KOPT-K1 (cell line): ENCODE measurements around the gene CPNE5.

ENCODE experiments used
- H3K27ac ChIP-seq: fragments of 200-600 bp; sonication (generic); 2 replicates; pipeline ENCODE4 v1.5.1; 2016; ENCODE audit warnings: antibody characterized with exemption, mild to moderate bottlenecking, low read depth, low read length; ENCODE audit not compliant: poor library complexity, severe bottlenecking
- H3K36me3 ChIP-seq: fragments of 200-600 bp; sonication (generic); 2 replicates; pipeline ENCODE4 v1.5.1; 2017; ENCODE audit warnings: antibody characterized with exemption, mild to moderate bottlenecking, low read length, moderate library complexity; ENCODE audit not compliant: insufficient read depth
- H3K9me3 ChIP-seq: fragments of 200-600 bp; sonication (generic); 2 replicates; pipeline ENCODE4 v1.5.1; 2017; ENCODE audit warnings: antibody characterized with exemption, low read length, mild to moderate bottlenecking; ENCODE audit not compliant: insufficient read depth, poor library complexity, severe bottlenecking

CPNE5 gene

DNA sequence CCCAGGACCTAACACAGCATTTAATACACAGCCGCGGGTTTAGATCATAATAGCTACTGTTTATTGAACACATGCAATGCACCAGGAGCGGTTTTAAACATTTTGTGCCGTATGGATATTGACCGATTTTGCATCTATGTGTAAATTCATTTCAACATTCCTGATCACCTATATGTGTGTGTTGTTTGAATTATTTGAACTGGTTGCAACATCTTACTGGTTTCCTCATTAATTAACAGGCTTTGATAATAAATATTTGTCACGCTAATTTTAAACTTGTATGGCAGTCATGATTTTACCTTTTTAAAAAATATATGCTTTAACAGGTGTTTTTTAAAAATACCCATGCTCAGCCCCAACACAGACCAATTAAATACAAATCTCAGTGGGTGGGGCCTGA, 35.8 kb downstream of the CPNE5 start:
- Histone ChIP-seq H3K36me3 (no peaks in the 10 kb centered on the region), H3K27ac (no peak overlapping the region), H3K9me3 (no peaks in the 10 kb centered on the region)

DNA sequence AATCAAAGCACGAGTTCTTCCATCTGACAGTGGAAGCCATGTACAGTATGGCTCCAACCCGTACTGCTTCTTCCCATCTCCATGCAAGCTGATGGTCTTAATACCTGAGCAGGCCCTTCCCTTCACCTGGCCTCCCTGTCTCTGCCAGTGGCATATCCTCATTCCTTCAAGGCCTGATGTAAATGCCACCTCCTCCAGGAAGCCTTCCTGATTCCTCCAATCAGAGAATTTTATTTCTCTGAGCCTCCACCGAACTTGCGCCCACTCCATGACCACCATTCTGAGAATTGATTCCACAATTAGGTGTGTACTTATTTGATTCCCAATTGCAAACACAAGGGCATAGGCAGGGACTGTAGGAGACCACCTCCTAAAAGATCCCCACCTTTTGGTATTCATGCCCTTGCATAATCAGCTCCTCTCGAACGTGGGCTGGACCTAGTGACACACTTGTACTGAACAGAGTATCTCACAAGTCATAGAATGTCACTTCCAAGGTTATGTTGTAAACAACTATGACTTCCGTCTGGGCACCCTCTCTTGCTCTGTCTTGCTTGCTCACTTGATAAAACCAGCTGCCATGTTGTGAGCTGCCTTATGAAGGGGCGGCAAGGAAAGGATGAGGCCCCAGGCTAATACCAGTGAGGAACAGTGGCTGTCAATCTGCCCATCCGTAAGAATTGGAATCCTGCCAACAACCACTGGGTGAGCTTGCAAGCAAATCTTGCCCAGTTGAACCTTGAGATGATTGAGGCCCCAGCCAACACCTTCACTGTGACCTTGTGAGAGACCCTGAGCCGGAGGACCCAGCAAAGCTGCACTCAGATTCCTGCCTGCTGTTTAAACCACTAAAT, 38.8 kb downstream of the CPNE5 start:
- no peaks in the 10 kb centered on the region for H3K36me3 ChIP-seq
- no peak overlapping the region for H3K27ac ChIP-seq
- H3K9me3 ChIP-seq, result no peaks in the 10 kb centered on the region

DNA sequence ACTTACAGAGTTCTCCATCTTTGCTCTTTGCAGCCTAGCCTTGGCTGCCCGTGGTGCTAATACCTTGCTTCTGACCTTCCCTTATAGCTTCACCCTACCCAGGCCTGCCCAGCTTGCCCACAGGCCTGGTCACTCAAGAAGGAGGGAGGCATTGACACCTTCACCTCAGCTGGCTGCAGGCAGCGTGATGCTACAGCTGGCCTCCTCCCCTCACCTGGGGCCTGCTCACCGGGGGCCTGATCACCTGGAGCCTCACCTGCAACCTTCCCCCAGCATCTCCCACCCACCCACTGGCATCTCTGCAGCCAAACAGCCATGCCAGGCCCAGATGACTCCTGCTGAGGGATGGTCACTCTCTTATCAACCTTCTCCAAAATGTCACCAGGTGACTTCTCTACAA, 40.4 kb downstream of the CPNE5 start:
- Histone ChIP-seq H3K9me3 (no peaks in the 10 kb centered on the region), H3K27ac (no peak overlapping the region), H3K36me3 (no peaks in the 10 kb centered on the region)

DNA sequence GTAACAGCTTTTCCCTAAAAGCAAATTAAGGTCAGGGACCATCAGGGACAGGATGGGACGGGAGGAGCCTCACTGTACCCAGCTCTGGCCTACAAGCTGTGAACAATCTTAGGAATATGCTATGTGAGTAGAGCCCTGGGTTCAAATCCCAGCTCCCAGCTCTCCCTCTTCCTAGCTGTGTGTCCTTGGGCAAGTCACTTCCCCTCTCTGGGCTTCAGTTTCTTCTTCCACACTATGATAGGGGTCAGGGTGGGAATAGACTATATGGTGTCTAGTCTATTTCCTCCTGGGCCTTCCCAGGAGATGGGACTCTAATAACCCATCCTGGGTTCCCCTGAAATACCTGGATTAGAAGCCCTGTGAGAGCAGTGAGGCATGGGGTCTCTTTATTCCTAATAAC, 41.6 kb downstream of the CPNE5 start:
- Histone ChIP-seq H3K9me3 (no peaks in the 10 kb centered on the region), H3K36me3 (no peaks in the 10 kb centered on the region), H3K27ac (no peak overlapping the region)

DNA sequence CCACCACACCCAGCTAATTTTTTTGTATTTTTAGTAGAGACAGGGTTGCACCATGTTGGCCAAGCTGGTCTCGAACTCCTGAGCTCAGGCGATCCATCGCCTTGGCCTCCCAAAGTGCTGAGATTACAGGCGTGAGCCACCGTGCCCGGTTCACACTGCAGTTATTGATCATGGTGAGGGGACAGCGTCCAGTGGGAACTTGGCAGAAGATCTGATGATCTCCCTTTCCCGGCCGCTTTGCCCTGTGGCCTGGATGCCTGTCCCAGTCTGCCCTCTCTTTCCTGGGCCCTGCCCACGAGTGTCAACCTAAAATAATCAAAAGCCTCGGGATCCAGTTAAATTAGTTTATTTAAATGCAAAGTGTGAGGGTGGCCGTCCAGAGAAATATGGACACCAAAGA, 42.2 kb downstream of the CPNE5 start:
- no peaks in the 10 kb centered on the region for H3K36me3 ChIP-seq
- no peak overlapping the region for H3K27ac ChIP-seq
- no peaks in the 10 kb centered on the region for H3K9me3 ChIP-seq

DNA sequence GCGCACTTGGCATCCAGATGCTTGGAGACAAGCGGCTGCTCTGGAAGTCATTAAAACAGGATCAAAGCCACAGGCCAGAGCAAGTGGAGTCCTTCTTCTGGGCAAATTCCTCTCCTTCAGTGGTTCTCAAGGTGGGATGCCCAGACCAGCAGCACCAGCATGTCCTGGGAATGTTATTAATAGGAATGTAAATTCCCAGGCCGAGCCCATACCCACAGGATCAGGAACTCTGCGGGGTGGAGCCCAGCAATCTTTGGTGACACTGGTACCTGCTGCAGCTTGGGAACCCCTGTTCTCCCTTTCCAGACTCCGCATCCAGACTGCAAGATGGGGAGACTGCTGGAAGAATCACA, 44.6 kb downstream of the CPNE5 start:
- H3K9me3 ChIP-seq, result no peaks in the 10 kb centered on the region
- H3K36me3 ChIP-seq, result no peaks in the 10 kb centered on the region
- no peak overlapping the region for H3K27ac ChIP-seq

DNA sequence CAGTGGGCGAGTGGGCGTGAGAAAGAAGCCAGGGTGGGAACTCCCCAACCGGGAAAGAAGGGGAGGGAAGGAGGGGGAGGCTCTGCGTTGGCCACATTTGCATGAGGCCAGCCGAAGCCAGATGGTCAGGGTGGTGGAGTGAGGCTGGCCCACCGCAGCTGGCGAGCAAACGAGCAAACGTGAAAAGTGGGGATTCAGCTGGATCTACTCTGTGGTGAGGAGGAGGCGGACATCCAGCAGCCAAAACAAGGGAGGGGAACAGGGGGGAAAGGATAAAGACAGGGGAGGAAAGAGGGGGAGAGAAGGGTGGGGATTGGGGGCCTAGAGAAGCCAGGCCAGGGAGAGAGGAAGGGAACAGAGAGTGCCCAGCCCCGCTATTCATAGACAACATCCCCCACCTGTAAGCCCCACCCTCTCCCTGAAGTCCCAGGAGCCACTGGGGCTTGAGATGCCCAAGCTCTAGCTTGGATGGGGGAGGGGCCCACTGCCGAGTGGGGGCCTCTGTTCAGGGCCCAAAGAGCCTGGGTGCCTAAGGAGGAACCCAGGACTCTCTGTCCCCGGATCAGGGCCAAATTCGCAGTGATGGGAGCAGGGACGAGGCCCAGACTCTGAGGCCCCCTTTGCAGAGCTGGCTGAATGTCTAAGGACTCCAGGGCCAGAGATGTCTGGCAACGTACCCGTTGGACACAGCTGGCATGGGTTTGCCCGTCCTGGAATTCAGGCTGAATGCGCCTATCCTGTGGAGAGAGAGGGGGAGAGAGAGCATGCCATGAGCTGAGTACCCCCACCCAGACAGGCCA, 45.1 kb downstream of the CPNE5 start:
- Histone ChIP-seq H3K27ac (no peak overlapping the region), H3K9me3 (no peaks in the 10 kb centered on the region), H3K36me3 (no peaks in the 10 kb centered on the region)

DNA sequence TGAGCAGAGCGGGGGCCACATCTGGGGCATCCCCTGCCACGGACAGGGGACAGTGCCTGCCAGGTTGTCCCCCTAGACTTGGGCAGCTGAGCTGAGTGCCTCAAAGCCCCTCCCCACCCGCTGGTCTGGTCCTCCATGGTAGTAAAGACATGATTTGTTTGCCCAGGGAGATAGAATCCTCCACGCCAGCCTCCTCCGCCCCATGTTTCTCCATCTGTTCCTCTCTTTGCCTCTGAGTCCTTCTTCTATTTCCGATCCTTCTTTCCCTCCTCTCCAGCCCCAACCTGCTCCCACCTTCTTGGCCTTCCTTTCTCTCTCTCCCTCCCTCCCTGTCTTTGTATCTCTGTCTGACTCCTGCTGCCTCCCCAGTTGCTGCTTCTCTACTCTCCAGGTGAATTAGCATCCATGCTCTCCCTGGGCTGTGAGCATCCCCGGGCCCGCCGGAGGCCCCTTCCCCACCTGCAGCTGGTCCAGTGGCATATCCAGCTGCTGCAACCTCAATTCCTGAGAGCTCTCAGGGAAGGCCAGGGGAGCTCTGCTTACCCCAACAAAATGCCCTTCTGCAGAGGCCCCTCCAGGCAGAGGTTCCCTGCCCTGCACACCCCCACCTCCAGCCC, 45.8 kb downstream of the CPNE5 start:
- H3K36me3 ChIP-seq, result no peaks in the 10 kb centered on the region
- H3K27ac ChIP-seq, result no peak overlapping the region
- no peaks in the 10 kb centered on the region for H3K9me3 ChIP-seq

DNA sequence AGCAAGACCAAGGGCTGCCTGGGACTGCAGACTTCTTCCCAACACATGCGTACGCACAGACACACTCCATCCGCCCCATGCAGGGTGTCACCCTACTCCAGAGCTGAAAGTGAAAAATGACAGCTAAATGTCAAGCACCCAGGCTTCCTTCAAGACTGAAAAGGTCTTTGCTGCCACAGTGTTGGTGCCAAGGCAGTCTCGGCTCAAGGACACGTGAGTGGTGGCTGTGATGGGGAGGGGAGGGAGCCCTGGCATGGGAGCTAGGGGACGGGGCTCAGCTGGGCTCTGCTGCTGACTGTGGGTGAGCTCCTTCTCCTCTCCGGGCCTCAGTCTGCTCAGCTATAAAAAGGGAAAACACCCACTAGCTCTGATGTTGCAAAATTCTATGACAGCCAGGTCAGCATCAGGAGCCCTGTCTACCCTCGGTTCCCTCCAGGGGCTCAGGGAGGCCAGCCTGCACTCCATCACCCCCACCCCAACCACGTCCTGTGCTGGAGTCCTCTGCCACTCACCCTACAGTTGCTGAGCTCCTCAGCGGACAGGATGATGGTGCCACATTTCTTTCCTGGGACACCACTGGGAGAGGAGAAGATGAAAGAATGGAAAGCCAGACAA, 47.6 kb downstream of the CPNE5 start:
- no peaks in the 10 kb centered on the region for H3K36me3 ChIP-seq
- H3K9me3 ChIP-seq, result no peaks in the 10 kb centered on the region
- H3K27ac ChIP-seq, result no peak overlapping the region

DNA sequence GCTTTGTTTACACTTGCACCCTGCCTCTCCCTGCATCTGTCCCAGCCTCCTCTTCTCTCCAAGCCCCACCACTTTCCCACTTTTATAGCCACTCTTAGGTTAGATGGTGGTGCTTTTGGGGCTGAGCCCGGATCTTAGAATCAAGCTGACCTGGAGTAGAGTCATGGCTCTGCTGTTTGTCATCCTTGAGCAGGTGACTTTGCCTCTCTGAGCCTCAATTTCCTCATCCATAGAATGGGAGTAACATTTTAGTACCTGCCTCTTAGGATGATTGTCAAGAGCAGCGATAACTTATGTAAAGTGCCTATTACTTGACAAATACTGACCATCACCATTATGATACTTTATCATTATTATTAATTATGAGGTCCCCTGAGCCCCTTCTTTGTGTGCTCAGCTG, 48.2 kb downstream of the CPNE5 start:
- Histone ChIP-seq H3K36me3 (no peaks in the 10 kb centered on the region), H3K27ac (no peak overlapping the region), H3K9me3 (no peaks in the 10 kb centered on the region)

DNA sequence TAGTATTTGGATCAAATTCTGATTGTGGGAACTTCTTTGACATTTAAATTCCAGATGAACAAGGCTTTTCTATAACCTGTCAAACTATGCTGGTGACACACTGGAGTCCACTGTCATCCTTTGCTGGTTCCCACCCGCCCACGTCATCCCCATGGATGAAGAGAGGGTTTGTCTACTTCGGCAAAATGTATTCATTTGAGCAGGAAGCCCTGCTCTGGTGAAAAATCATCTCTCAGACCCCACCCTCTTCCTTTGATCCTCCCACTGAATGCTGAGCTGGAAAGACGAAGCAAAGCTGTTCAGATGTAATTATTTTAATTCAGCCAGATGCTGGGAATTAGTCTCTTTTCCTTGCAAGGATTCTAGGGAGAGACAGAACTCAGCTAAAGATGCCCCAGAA, 50.5 kb downstream of the CPNE5 start:
- Histone ChIP-seq H3K36me3 (no peaks in the 10 kb centered on the region), H3K27ac (no peak overlapping the region), H3K9me3 (no peaks in the 10 kb centered on the region)

DNA sequence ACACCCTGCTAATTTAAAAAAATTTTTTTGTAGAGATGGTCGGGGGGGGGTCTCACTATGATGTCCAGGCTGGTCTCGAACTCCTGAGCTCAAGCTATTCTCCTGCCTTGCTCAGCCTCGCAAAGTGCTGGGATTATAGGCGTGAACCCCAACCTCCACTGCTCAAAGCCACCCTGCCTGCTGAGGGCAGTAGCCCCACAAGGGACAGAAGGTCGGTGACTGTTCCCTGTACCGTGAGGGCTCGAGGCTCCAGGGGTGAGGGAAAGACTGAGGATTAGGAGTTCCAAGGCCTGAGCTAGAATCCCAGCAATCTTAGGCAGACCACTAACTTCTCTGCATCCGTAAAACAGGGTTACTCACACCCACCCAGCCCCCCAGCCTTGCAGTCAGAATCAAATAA, 51.1 kb downstream of the CPNE5 start:
- Histone ChIP-seq H3K9me3 (no peaks in the 10 kb centered on the region), H3K27ac (no peak overlapping the region), H3K36me3 (no peaks in the 10 kb centered on the region)

DNA sequence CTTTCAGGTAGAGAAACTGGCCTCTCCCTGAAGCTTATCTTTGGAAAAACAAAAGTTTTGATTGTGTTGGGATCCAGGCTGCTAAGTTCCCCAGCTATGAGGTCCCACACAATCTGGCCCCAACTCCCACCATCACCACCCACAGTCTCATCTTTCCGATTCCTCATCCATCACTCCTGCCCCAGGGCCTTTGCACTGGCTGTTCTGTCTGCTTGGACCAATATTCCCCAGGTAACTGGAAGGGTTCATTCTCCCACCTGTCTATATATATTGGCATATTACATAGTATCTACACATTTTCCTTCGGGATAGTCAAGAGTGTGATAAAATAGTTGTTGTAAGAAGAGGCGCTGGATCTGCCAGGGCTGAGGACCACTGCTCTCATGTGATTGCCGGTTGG, 52.0 kb downstream of the CPNE5 start:
- no peaks in the 10 kb centered on the region for H3K9me3 ChIP-seq
- H3K27ac ChIP-seq, result no peak overlapping the region
- H3K36me3 ChIP-seq, result no peaks in the 10 kb centered on the region

DNA sequence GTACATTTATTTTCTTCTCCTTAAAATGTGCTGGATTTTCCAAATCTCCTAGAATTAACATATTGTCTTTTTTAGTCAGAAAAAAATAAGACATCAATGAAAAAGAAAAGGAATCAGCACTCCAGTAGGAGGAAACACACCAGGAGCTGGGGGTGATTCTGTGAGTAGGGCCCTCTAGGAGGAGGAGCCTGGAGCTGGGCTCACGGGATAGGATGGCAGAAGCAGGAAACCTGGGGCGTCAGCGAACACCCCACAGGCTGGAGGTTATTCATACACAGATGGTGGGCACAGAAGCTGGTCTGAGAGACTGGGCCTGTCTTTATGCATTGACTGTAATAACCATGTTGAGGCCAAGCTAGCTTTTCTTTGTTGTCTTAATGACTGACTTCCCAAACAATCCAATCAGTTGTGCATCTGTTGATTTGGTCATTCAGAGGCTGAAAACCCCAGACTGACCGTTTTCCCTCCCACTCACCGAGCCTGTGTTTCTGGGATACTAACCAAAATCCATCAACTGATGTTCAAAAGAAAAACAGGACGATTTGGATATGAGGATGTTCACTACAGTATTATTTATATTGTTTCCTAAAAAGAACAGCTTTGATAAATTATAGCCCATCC, 53.1 kb downstream of the CPNE5 start:
- H3K27ac ChIP-seq, result no peak overlapping the region
- H3K9me3 ChIP-seq, result no peaks in the 10 kb centered on the region
- H3K36me3 ChIP-seq, result no peaks in the 10 kb centered on the region

DNA sequence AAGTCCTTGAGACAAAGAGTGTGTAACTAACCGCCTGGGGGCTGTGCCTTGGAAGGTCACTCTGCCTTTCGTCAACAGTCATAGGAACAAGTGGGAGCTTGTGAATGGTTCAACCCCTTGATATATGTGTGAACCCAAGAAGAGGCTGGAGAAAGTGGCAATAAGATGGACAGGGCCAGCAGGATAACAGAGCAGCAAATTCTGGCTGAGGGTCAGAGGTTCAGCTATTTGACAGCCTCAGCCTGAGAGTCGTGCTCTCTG, 54.9 kb downstream of the CPNE5 start:
- H3K9me3 ChIP-seq, result no peaks in the 10 kb centered on the region
- no peak overlapping the region for H3K27ac ChIP-seq
- no peaks in the 10 kb centered on the region for H3K36me3 ChIP-seq
